Natural killer cell (primary cell): ENCODE measurements around the gene FARP1. TPM values are rescaled to one million over a fixed set of nuclear protein-coding genes. Genes with fewer than 3 reads are reported as not detected.

Experiments used
- ATAC-seq, 3 donors: fragments of 150-1000 bp in 2 of 3; fragments of 200-7000 bp in 1 of 3; cut with Tn5 transposase; 1 replicate in 1 of 3; 2 replicates in 2 of 3; pipeline ENCODE4 v1.10.0; 2021; ENCODE audit warnings: mild to moderate bottlenecking in 2 of 3, moderate library complexity in 2 of 3
- DNase-seq, 2 donors: peaks; one replicate each; pipeline versions ENCODE4 v3.0.0 to v3.0.0-alpha.2; 2013 to 2021; ENCODE audit warnings: mixed read lengths in 1 of 2
- H3K27ac ChIP-seq: one replicate; pipeline ENCODE4 v1.5.1; 2013; ENCODE audit warnings: mild to moderate bottlenecking, low read length
- H3K27me3 ChIP-seq: one replicate; pipeline ENCODE4 v1.6.1; 2013; ENCODE audit warnings: low read length; ENCODE audit not compliant: control insufficient read depth, insufficient read depth
- H3K36me3 ChIP-seq: one replicate; pipeline ENCODE4 v1.6.1; 2013; ENCODE audit warnings: low read length; ENCODE audit not compliant: control insufficient read depth, insufficient read depth
- H3K4me1 ChIP-seq: one replicate; pipeline ENCODE4 v1.6.1; 2013; ENCODE audit warnings: low read length; ENCODE audit not compliant: control insufficient read depth, insufficient read depth
- H3K4me3 ChIP-seq: one replicate; pipeline ENCODE4 v1.5.1; 2013; ENCODE audit warnings: low read length
- H3K9me3 ChIP-seq: one replicate; pipeline ENCODE4 v1.6.1; 2013; ENCODE audit warnings: low read length; ENCODE audit not compliant: control insufficient read depth, insufficient read depth
- H3K27ac Mint-ChIP-seq, 2 donors: one replicate each; pipeline ENCODE4 v1.8.0; 2022; ENCODE audit warnings: mild to moderate bottlenecking in 2 of 2, mixed read lengths in 2 of 2, moderate library complexity in 1 of 2
- H3K27me3 Mint-ChIP-seq, 2 donors: one replicate each; pipeline ENCODE4 v1.8.0; 2022; ENCODE audit warnings: low read depth in 2 of 2, mixed read lengths in 2 of 2
- H3K36me3 Mint-ChIP-seq: one replicate; pipeline ENCODE4 v1.8.0; 2022; ENCODE audit warnings: mixed read lengths
- H3K4me1 Mint-ChIP-seq, 2 donors: one replicate each; pipeline ENCODE4 v1.8.0; 2022; ENCODE audit warnings: mixed read lengths in 2 of 2
- H3K4me3 Mint-ChIP-seq: one replicate; pipeline ENCODE4 v1.8.0; 2022; ENCODE audit warnings: mild to moderate bottlenecking, moderate library complexity, mixed read lengths
- H3K9me3 Mint-ChIP-seq, 2 donors: one replicate each; pipeline ENCODE4 v1.8.0; 2022; ENCODE audit warnings: mixed read lengths in 2 of 2
- CTCF ChIP-seq: fragments of 200-600 bp; IDR thresholded peaks from one replicate; pipeline ENCODE4 v1.8.0; 2022; ENCODE audit warnings: antibody characterized with exemption
- WGBS: methylation state at CpG from one replicate; pipeline ENCODE4 v1.1.7; 2013; ENCODE audit warnings: missing lambda C conversion rate; ENCODE audit not compliant: insufficient coverage; 5-methylcytosine and 5-hydroxymethylcytosine counted together
- intact Hi-C: fragments of 100-400 bp; cut with micrococcal nuclease; formaldehyde crosslinking; loops from one replicate; pipeline ENCODE4 v1.14.2; 2022
- total RNA-seq, 4 donors: library from RNA; stranded (reverse); fragments of 120-200 nt in 1 of 4; gene quantifications; one replicate each; pipeline versions ENCODE4 v1.2.3 to v1.2.4, GENCODE V29; 2013 to 2022

FARP1 gene
- total RNA-seq, 3 donors from 2014 or later (not counting 1 experiment from before 2014, with no cell fraction given): 0.71 to 1.2 (median 1.1) TPM

- Histone ChIP-seq H3K36me3 (no peaks in the 10 kb centered on the region), H3K4me1 (peaks cover 4% of the 10 kb centered on the region), H3K27ac (no peak overlapping the region), H3K4me3 (no peak overlapping the region), H3K9me3 (no peaks in the 10 kb centered on the region), H3K27me3 (no peaks in the 10 kb centered on the region)
- Mint-ChIP-seq H3K4me3 (no peak overlapping the region), H3K27me3 (peaks cover 10 to 12% of the 10 kb centered on the region in 2 donors), H3K27ac (no peak overlapping the region), H3K4me1 (peaks cover 0 to 9% of the 10 kb centered on the region in 2 donors), H3K9me3 (no peaks in the 10 kb centered on the region), H3K36me3 (no peaks in the 10 kb centered on the region)
- no peak for TF ChIP-seq CTCF
- no peak for DNase-seq
- no peak for ATAC-seq
- intact Hi-C loops: no loop called here
- no CpG with 5 or more reads among the region's 3 CpGs for WGBS
Measured at GRCh38 chr13:98276486-98276885, 133.6 kb downstream of the FARP1 start.

- TF ChIP-seq CTCF: no peak
- intact Hi-C loops: no loop called here
- H3K27ac ChIP-seq: no peak overlapping the region
- peaks cover 0 to 9% of the 10 kb centered on the region in 2 donors for H3K4me1 Mint-ChIP-seq
- H3K9me3 ChIP-seq: no peaks in the 10 kb centered on the region
- H3K4me3 ChIP-seq: no peak overlapping the region
- no peak overlapping the region for H3K27ac Mint-ChIP-seq
- whole genome bisulfite sequencing: 91% methylated on average over 4 of the region's 6 CpGs
- no peaks in the 10 kb centered on the region for H3K36me3 ChIP-seq
- no peak for DNase-seq
- H3K27me3 ChIP-seq: no peaks in the 10 kb centered on the region
- H3K4me1 ChIP-seq: peaks cover 4% of the 10 kb centered on the region
- no peak overlapping the region for H3K4me3 Mint-ChIP-seq
- H3K9me3 Mint-ChIP-seq: no peaks in the 10 kb centered on the region
- ATAC-seq: no peak
- H3K27me3 Mint-ChIP-seq: peaks cover 10 to 12% of the 10 kb centered on the region in 2 donors
- H3K36me3 Mint-ChIP-seq: no peaks in the 10 kb centered on the region
Measured at GRCh38 chr13:98278068-98278724, 135.3 kb downstream of the FARP1 start.

GRCh38 chr13:98279473-98280175, 136.7 kb downstream of the FARP1 start:
- H3K27me3 Mint-ChIP-seq: peaks cover 10 to 12% of the 10 kb centered on the region in 2 donors
- no peaks in the 10 kb centered on the region for H3K9me3 Mint-ChIP-seq
- peak overlapping the region in 1 of 2 donors; percentile 44 for H3K27ac Mint-ChIP-seq
- DNase-seq (peak in 1 of 2 donors; percentile 19), ATAC-seq (peak in 1 of 3 donors; percentile 48)
- H3K36me3 Mint-ChIP-seq: no peaks in the 10 kb centered on the region
- H3K9me3 ChIP-seq: no peaks in the 10 kb centered on the region
- H3K4me3 Mint-ChIP-seq: no peak overlapping the region
- TF ChIP-seq CTCF: no peak
- H3K36me3 ChIP-seq: no peaks in the 10 kb centered on the region
- peaks cover 0 to 9% of the 10 kb centered on the region in 2 donors for H3K4me1 Mint-ChIP-seq
- H3K27me3 ChIP-seq: no peaks in the 10 kb centered on the region
- no peak overlapping the region for H3K27ac ChIP-seq
- peaks cover 4% of the 10 kb centered on the region for H3K4me1 ChIP-seq
- no peak overlapping the region for H3K4me3 ChIP-seq
- intact Hi-C loops: no loop called here
- 67% methylated on average over 13 of the region's 13 CpGs for WGBS
